HepG2 (cell line): ENCODE results near the gene LATS1. TPM values are rescaled to one million over a fixed set of nuclear protein-coding genes. Genes with fewer than 3 reads are reported as not detected.

ENCODE experiments used
- ATAC-seq: fragments of 200-7000 bp; cut with Tn5 transposase; 3 replicates; pipeline ENCODE4 v1.9.1; 2020; ENCODE audit warnings: mild to moderate bottlenecking, moderate library complexity
- BruUV-seq: library from RNA; stranded (reverse); fragments of 400-500 nt; replicated peaks from 2 replicates; lab custom pipeline; 2021; lab: Mats Ljungman, UMichigan
- CTCF ChIA-PET: fragments of 300-600 bp; formaldehyde crosslinking; extraction: SDS; loops from one replicate; lab custom pipeline; 2021; ENCODE audit warnings: low total read pairs, inconsistent platforms, low intra/inter-chr PET ratio; lab: Yijun Ruan, JAX
- POLR2A ChIA-PET: fragments of 350-600 bp; sonication (Branson Sonifier 250); formaldehyde crosslinking; loops from one replicate; lab custom pipeline; 2020; ENCODE audit warnings: antibody characterized with exemption, inconsistent platforms; lab: Yijun Ruan, JAX
- DNase-seq: peaks from one replicate; pipeline ENCODE4 v3.0.0-alpha.2; 2015; ENCODE audit warnings: low spot score
- FAIRE-seq: peaks from 3 replicates; lab custom pipeline; 2011; peaks lifted over from hg19 to GRCh38; lab: Jason Lieb, UNC
- H2AFZ ChIP-seq: one replicate; pipeline ENCODE4 v1.6.1; 2011; ENCODE audit warnings: low read length, inconsistent platforms
- H3K27ac ChIP-seq: fragments of 300-600 bp; 3 replicates; pipeline ENCODE4 v1.8.0; 2011; ENCODE audit warnings: mixed run types, mild to moderate bottlenecking, mixed read lengths, low read length, inconsistent platforms; ENCODE audit not compliant: insufficient read depth; ENCODE audit errors: extremely low read length
- H3K27me3 ChIP-seq, 2 experiments: fragments of 200-600 bp in 1 of 2; 2 replicates in 1 of 2; 3 replicates in 1 of 2; pipeline versions ENCODE4 v1.6.0 to v1.8.0; 2011; ENCODE audit warnings: low read length in 2 of 2, mild to moderate bottlenecking in 2 of 2, moderate library complexity in 2 of 2, inconsistent platforms in 1 of 2; ENCODE audit not compliant: insufficient read depth in 2 of 2, control insufficient read depth in 1 of 2
- H3K36me3 ChIP-seq, 2 experiments: fragments of 200-600 bp in 1 of 2; replicated peaks in 1 of 2; 2 replicates in 1 of 2; 3 replicates in 1 of 2; pipeline versions ENCODE4 v1.5.1 to v1.8.0; 2011; ENCODE audit warnings: low read length in 2 of 2, inconsistent platforms in 1 of 2; ENCODE audit not compliant: insufficient read depth in 2 of 2, control insufficient read depth in 1 of 2
- H3K4me1 ChIP-seq: 2 replicates; pipeline ENCODE4 v1.5.1; 2012; ENCODE audit warnings: low read length, inconsistent platforms; ENCODE audit not compliant: insufficient read depth
- H3K4me2 ChIP-seq: 2 replicates; pipeline ENCODE4 v1.6.0; 2011; ENCODE audit warnings: low read depth, low read length, inconsistent platforms
- H3K4me3 ChIP-seq, 3 experiments: fragments of 200-600 bp in 1 of 3; sonication (generic), shearing (Covaris generic) in 1 of 3; replicated peaks in 1 of 3; 2 replicates each; pipeline ENCODE4 v1.5.1; 2011 to 2016; ENCODE audit warnings: low read length in 3 of 3, inconsistent platforms in 2 of 3, low read depth in 2 of 3, mild to moderate bottlenecking in 2 of 3, control low read depth in 1 of 3, mixed read lengths in 1 of 3; ENCODE audit not compliant: insufficient read depth in 1 of 3
- H3K79me2 ChIP-seq: one replicate; pipeline ENCODE4 v1.6.1; 2011; ENCODE audit warnings: low read length, inconsistent platforms; ENCODE audit not compliant: insufficient read depth
- H3K9ac ChIP-seq: 2 replicates; pipeline ENCODE4 v1.6.0; 2011; ENCODE audit warnings: mild to moderate bottlenecking, low read depth, low read length, inconsistent platforms; ENCODE audit not compliant: insufficient read depth
- H3K9me3 ChIP-seq: 2 replicates; pipeline ENCODE4 v1.5.1; 2012; ENCODE audit warnings: mild to moderate bottlenecking, low read length
- H4K20me1 ChIP-seq: 2 replicates; pipeline ENCODE4 v1.6.0; 2011; ENCODE audit warnings: inconsistent platforms, mild to moderate bottlenecking, low read length, moderate library complexity; ENCODE audit not compliant: insufficient read depth
- POLR2AphosphoS5 ChIP-seq: IDR thresholded peaks from 2 replicates; pipeline ENCODE4 v1.6.1; 2012; ENCODE audit warnings: low read depth, low read length
- PTBP1 ChIP-seq: fragments of 200-400 bp; formaldehyde crosslinking; IDR thresholded peaks from 2 replicates; pipeline ENCODE4 v1.6.1; 2018; ENCODE audit warnings: low read length, low read depth; ENCODE audit not compliant: poor library complexity, severe bottlenecking
- RBFOX2 ChIP-seq: fragments of 200-400 bp; formaldehyde crosslinking; IDR thresholded peaks from 2 replicates; pipeline ENCODE4 v1.6.1; 2017; ENCODE audit warnings: low read depth, mild to moderate bottlenecking, low read length
- SAFB2 ChIP-seq: sonication (generic); formaldehyde crosslinking; IDR thresholded peaks from 2 replicates; pipeline ENCODE4 v1.5.1; 2020; ENCODE audit warnings: missing genetic modification reagents, low read depth, mild to moderate bottlenecking, borderline replicate concordance
- TAF15 ChIP-seq: fragments of 200-400 bp; formaldehyde crosslinking; IDR thresholded peaks from one replicate; pipeline ENCODE4 v1.6.1; 2018; ENCODE audit warnings: mild to moderate bottlenecking, low read depth, low read length; ENCODE audit not compliant: poor library complexity, severe bottlenecking
- U2AF1 ChIP-seq: fragments of 200-400 bp; formaldehyde crosslinking; optimal IDR thresholded peaks from 2 replicates; pipeline ENCODE3; 2017; ENCODE audit warnings: mild to moderate bottlenecking, low read depth, low read length
- UBTF ChIP-seq: sonication (generic); formaldehyde crosslinking; IDR thresholded peaks from 2 replicates; pipeline ENCODE4 v1.4.0; 2020; ENCODE audit warnings: mild to moderate bottlenecking, missing genetic modification reagents
- ZC3H4 ChIP-seq: sonication (generic); formaldehyde crosslinking; IDR thresholded peaks from 2 replicates; pipeline ENCODE4 v1.4.0; 2020; ENCODE audit warnings: missing genetic modification reagents, borderline replicate concordance
- ZNF251 ChIP-seq: sonication (generic); formaldehyde crosslinking; IDR thresholded peaks from 2 replicates; pipeline ENCODE4 v1.9.0; 2021; ENCODE audit warnings: mild to moderate bottlenecking, missing genetic modification reagents
- ZNF350 ChIP-seq: sonication (generic); formaldehyde crosslinking; IDR thresholded peaks from 2 replicates; pipeline ENCODE4 v1.4.0; 2020; ENCODE audit warnings: mild to moderate bottlenecking, low read depth, missing genetic modification reagents, borderline replicate concordance
- ZNF354B ChIP-seq: sonication (generic); formaldehyde crosslinking; IDR thresholded peaks from 2 replicates; pipeline ENCODE4 v1.8.0; 2022; ENCODE audit warnings: mild to moderate bottlenecking, missing genetic modification reagents
- ZNF720 ChIP-seq: sonication (generic); formaldehyde crosslinking; IDR thresholded peaks from 2 replicates; pipeline ENCODE4 v1.4.0; 2020; ENCODE audit warnings: missing genetic modification reagents
- WGBS: methylation state at CpG from one replicate; pipeline ENCODE4 v1.1.6; 2017; ENCODE audit warnings: low lambda C conversion rate; 5-methylcytosine and 5-hydroxymethylcytosine counted together
- in situ Hi-C: cut with HindIII; loops from 2 replicates; pipeline ENCODE4 v1.10.0; 2017; ENCODE audit warnings: low pct_unique_long_range_greater_than_20kb; ENCODE audit not compliant: extremely low pct_ligation_motif_present
- intact Hi-C: fragments of 100-400 bp; cut with micrococcal nuclease; formaldehyde crosslinking; loops from one replicate; pipeline ENCODE4 v1.10.0; 2022; ENCODE audit not compliant: unreplicated experiment
- polyA plus RNA-seq, 8 experiments: library from polyadenylated mRNA; depleted of rRNA in 3 of 8; stranded (reverse) in 7 of 8; unstranded in 1 of 8; fragments of >200 nt; fragmentation: Illumina TruSeq in 4 of 8; extraction: Trizol in 4 of 8; gene quantifications; 2 replicates each; pipeline versions ENCODE4 v1.2.1 to v1.2.3, GENCODE V29; 2011 to 2016; ENCODE audit warnings: low read depth in 4 of 8, missing spikeins in 1 of 8, mixed read lengths in 1 of 8; ENCODE audit not compliant: insufficient read depth in 1 of 8
- total RNA-seq, 5 experiments: library from RNA; depleted of rRNA; stranded (reverse); fragments of >200 nt; fragmentation: Illumina TruSeq; extraction: Trizol; gene quantifications; 2 replicates each; pipeline ENCODE4 v1.2.3, GENCODE V29; 2016; ENCODE audit warnings: low read depth in 1 of 5

Gene LATS1
- total and polyA plus RNA-seq, 2 of the 13 experiments (the other 11 are each of a cell fraction or from before 2014, with no cell fraction given) = 9.9 to 12.6 TPM

- intact Hi-C loops (no loop called here), in situ Hi-C loops (no loop called here)
- H3K27me3 ChIP-seq = no peaks in the 10 kb centered on the region; a peak in 1 of 5 replicates
- H3K9me3 ChIP-seq = no peaks in the 10 kb centered on the region
- ATAC-seq = peak; percentile 39
- peak overlapping the region; percentile 8 for H3K27ac ChIP-seq
- TF ChIP-seq POLR2AphosphoS5 (peak; percentile 34; the same call in 1 of the 2 replicates), ZNF354B (CRISPR knock-in tag) (no peak), TAF15 (no peak), ZC3H4 (CRISPR knock-in tag) (no peak), PTBP1 (no peak), ZNF350 (CRISPR knock-in tag) (no peak), RBFOX2 (peak; percentile 23; the same call in 1 of the 2 replicates), SAFB2 (CRISPR knock-in tag) (no peak), UBTF (CRISPR knock-in tag) (no peak), ZNF251 (CRISPR knock-in tag) (no peak), U2AF1 (no peak), ZNF720 (no peak)
- no peak for FAIRE-seq
- no peak overlapping the region for H3K9ac ChIP-seq
- no TSS peak for BruUV-seq
- peaks cover 50% of the 10 kb centered on the region for H3K4me1 ChIP-seq
- H3K4me3 ChIP-seq = no peak overlapping the region
- H4K20me1 ChIP-seq = peaks cover 26% of the 10 kb centered on the region
- no peak overlapping the region for H3K4me2 ChIP-seq
- CTCF ChIA-PET = no interaction called here
- H3K36me3 ChIP-seq = peaks cover 4 to 20% of the 10 kb centered on the region in 2 experiments
- H2AFZ ChIP-seq = no peak overlapping the region
- 96% methylated on average over 9 of the region's 9 CpGs for WGBS
- H3K79me2 ChIP-seq = peaks cover 90% of the 10 kb centered on the region
- POLR2A ChIA-PET = interaction anchor here (0.7 kb wide), 1 partner anchor 38 kb away, joined by 3 read pairs; the partner anchor contains the start of gene LATS1
- no peak for DNase-seq
Observed at GRCh38 chr6:149755300-149756260, 37.7 kb upstream of the LATS1 start.
